ENCODE results near the gene KCNAB1.
A peak's percentile ranks its signal among the peaks of the same experiment; 100 is the strongest.

The KCNAB1 gene

GRCh38 chr3:156140001-156140595 is 19.7 kb downstream of the KCNAB1 start:
- DNase-seq, result no peak

- no peak for DNase-seq
Observed at GRCh38 chr3:156142702-156143101, 22.3 kb downstream of the KCNAB1 start.

DNA sequence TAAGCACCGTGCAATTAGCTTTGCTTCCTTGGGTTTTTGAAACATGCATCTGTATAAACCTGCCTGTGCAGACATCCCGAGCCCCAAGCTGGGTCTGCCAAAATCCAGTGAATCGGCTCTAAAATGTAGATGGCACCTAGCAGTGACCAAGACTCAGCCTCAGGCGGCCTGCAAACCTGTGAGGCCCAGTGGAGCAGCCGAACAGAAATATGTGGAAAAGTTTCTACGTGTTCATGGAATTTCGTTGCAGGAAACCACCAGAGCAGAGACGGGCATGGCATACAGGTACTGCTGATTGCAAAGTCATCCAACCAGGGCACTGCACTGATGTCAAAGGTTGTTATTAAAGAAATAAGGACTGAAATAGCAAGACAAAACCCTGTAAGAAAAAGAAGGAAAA is 22.8 kb downstream of the KCNAB1 start:
- no peak for DNase-seq

DNA sequence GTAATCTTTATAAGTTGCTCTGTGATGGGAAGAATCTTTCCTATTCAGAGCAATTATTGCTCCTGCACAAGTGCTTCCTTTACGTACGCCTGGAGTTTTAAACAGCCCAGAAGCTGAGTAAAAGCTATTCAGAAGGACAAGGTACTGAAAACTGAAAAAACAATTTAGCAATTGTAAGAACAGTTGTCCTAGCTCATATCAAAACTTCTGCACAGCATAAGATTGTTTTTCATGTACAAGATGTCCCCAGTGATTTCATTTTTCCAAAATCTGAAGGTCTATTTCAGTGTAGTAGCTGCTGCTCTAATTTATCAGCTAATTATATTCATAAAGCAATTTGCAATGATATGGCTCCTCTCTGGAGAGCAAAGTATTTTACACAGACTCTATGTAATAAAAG is 23.7 kb downstream of the KCNAB1 start:
- DNase-seq, result no peak

DNA sequence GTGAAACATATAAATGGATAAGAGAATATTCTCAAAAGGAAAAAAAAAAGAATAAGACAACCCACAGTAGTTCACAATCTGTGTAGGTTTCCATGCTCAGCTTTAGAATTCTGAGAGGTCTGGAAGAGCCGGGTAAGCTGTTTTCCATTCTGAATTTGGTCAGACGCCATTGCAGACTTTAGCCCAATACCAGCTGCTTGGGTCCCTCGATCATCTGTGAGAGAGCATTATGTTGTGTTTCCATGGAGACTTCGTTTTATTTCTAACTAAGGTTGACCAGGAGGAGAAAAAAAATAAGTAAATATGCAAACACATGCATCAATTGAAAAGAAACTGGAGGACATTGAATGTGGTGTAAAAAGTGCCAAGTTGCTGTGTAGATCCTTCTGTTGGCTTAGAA is 25.5 kb downstream of the KCNAB1 start:
- DNase-seq, result no peak

- DNase-seq, result no peak
Observed at GRCh38 chr3:156148345-156148945, 28.1 kb downstream of the KCNAB1 start.

GRCh38 chr3:156148946-156149381 is 28.6 kb downstream of the KCNAB1 start:
- DNase-seq, result no peak

- no peak for DNase-seq
Observed at GRCh38 chr3:156149876-156150275, 29.5 kb downstream of the KCNAB1 start.

DNA sequence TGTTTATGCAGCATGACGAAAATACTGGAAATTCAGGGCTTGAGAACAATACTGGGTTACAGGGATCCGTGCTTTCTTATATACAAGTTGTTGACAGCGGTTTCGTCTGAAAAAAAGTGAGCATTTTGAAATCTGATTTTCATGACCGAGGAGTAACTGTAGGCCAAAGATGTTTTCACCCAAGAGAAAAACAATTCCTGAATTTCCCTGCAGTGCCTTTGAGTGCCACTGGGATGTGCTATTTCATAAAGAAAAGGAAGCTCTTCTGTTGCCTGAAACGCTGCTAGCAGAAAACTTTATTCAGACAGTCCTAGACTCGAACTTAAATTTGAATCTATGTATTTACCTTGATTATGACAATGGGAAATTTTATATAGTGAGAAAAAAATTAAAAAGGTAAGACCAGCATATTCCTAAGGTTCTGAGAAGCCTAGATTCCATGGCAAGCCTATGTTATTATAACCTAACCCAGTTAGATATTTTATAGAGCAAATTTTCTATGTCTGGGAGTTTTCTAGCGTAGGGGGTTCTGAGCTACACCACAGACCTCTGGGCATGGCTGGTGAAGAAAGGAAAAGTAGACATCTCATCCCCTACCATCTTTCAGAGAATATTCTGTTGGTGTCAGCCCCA is 30.2 kb downstream of the KCNAB1 start:
- peak; percentile 14 for DNase-seq

DNA sequence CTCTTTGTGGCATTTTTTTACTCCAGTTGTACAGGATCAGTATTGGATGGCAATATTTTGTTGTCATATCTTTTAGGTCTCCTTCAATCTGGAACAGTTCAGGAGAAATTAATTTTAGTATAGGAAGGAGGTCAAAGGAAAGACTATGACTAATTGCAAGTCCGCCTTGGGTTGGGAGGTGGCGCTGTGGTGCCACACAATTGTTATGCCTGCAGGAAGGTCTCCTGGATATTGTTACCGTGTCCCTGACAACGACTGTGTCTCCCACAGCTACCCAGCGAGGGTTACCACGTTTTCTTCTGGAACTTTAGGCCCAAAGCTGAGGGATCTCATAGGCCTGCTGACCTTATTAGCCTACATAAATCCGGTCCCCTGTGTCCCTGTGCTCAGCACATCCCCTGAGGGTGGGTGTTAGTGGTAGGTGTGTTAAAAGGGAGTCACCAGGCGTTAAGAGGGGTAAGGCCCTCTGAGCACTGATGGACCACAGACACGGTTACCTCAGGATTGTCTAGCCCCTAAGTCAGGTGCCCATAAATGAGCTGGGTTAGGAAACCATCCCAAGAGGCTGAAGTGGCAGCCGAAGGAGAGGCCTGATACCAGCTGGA is 31.5 kb downstream of the KCNAB1 start:
- DNase-seq, result peak; percentile 52

DNA sequence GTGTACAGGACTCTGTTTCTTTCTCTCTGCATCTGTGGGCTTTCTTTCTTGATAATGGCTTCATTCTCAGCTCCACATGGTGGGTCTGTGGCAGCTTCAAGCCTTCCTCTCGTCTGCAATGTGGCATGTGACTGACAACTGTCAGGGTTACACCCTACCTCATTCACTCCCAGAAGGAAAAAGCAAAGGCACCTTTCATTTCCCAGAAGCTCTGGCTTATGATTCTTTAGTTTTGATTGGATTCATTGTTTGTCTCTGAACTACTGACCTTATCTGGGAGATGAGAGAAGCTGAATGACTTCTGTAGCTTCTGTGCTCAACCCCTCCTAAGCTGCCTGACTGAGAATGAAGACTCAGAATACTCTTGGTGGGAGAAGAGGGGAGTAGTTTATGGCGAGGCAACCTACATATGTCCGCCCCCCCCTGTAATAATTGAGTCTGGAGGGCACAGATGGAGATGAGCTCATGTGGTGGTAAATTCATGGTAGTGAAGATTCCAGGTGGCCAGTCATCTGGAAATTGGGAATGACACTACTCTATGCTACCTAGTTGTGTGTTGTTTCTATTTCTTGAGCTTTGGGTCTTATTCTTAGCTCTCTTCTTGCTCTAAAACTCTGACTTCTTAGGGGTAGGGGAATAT is 38.4 kb downstream of the KCNAB1 start:
- no peak for DNase-seq

- peak; percentile 93 for DNase-seq
Observed at GRCh38 chr3:156160647-156161046, 40.3 kb downstream of the KCNAB1 start.

DNA sequence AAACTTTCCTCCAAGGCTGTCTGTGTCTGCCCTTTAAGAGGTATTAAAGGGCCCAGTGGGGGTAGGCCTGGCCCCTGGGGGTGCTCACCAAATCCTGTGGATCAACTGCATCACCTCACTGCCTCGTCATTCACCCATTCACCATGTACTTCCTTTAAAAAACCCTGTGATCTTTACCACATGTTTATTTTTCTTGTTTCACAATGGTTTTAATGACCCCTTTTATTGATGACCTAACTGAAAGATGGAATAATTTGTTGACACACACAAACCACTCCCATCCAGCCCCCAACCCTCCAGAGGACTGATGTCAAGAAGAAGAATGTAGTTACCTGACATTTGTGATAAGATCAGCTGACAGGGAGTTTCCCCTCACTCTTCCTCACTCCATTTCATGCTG is 40.8 kb downstream of the KCNAB1 start:
- DNase-seq, result no peak

GRCh38 chr3:156163848-156164247 is 43.5 kb downstream of the KCNAB1 start:
- DNase-seq, result no peak

- DNase-seq, result no peak
Observed at GRCh38 chr3:156166808-156167207, 46.4 kb downstream of the KCNAB1 start.

DNA sequence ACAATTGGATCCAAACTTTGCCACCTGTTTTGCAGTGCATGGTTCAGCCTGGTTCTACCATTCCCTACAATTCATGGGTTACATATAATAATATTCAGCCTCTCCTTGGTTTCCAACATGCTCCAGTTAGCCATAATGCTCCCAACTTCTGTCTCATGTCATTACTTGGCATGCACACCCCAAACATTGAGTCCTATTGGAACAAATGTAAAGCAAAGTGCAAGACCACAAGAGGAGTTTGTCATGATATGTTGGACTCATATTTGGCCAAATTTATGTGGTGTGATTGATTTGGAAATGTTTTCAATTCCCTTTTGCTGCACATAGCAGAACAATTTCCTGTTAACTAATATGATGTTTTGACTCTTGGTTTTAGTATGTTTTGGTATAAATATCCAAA is 50.2 kb downstream of the KCNAB1 start:
- no peak for DNase-seq

- DNase-seq, result peak; percentile 74
Observed at GRCh38 chr3:156171281-156172267, 51.2 kb downstream of the KCNAB1 start.

GRCh38 chr3:156172536-156172935 is 52.2 kb downstream of the KCNAB1 start:
- no peak for DNase-seq

DNA sequence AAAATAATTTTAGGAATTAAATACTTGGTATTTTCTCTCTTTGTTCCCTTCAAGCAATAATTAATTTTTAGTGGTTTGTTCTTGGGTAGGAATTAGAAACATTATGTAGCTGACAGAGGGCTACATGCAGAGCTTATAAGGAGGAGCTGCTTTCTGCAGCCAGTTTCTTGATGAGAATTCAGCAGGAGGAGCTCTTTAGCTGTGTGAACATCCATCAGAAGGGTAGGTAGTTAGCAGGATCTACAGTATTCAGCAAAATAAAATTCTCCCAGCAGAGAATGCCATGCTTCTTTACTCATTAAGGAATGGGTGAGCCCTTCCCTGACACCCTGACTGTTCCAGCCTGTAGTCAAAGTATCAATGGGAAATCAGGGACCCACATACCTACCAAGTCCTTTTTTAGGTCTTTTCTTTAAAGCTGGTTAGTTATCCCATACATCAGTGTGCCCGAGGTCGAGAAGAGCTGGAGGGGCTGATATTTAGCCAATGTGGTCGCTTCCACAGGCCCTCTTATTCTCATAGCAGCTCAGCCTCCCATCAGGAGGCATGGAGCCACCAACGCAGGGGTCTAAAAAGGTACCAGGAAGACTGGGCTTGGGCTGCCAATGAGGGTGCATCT is 54.0 kb downstream of the KCNAB1 start:
- DNase-seq, result no peak

- no peak for DNase-seq
Observed at GRCh38 chr3:156175570-156175969, 55.2 kb downstream of the KCNAB1 start.

GRCh38 chr3:156176048-156176447 is 55.7 kb downstream of the KCNAB1 start:
- DNase-seq, result no peak

DNA sequence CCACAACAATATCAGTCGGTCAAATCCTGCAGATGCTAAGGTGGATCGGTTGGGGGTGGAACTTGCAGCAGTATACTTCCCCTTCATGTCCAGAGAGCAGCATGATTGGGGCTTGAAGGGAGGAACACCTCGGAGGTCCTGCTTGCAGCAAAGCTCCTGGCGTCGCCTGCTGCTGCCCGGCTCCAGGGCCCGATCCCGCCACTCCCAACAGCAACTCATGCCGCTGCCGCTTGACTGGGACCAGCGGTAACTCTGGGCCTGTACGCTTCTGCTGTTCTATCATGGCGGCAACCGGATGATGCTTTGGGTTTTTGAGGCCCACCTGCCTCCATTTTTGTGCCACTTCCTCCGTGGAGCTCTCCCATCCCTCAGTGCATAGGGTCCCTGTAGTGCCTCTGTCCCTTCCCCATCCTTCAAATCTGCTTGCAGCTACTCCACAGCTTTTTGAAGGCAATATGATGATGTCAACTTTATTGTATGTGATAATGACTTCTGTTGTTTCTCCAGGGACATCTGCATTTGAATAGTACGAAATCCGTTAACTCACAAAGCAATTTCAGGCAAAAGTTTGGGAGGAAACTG is 56.3 kb downstream of the KCNAB1 start:
- no peak for DNase-seq

Data from DMS79 (cell line).